PFSK-1 (cell line): Measurements from ENCODE around the gene ID2.

Experiments
- REST ChIP-seq, 2 experiments: IDR thresholded peaks; 2 replicates each; pipeline versions ENCODE4 v1.6.1 to v1.8.0; 2011 to 2012; ENCODE audit warnings: low read depth in 2 of 2, low read length in 2 of 2, control low read depth in 1 of 2, inconsistent platforms in 1 of 2, mild to moderate bottlenecking in 1 of 2, moderate library complexity in 1 of 2; ENCODE audit not compliant: insufficient read depth in 1 of 2
- SIN3A ChIP-seq: IDR thresholded peaks from 2 replicates; pipeline ENCODE4 v1.6.1; 2012; ENCODE audit warnings: mild to moderate bottlenecking, low read length, moderate library complexity, borderline replicate concordance; ENCODE audit not compliant: insufficient read depth

GRCh38 chr2:8725838-8726237 lies 44.0 kb downstream of the ID2 start:
- no peak for TF ChIP-seq REST (IDR thresholded peaks at IDR 0.05; ENCODE audit: insufficient read depth in 1 of 2, low read depth in 2 of 2, low read length in 2 of 2)
- TF ChIP-seq SIN3A, result no peak
